DND-41 (cell line): ENCODE results near the gene MUC2.

Source experiments
- ATAC-seq: fragments of 200-7000 bp; cut with Tn5 transposase; 3 replicates; pipeline ENCODE4 v1.9.1; 2021; ENCODE audit warnings: low read depth; ENCODE audit not compliant: insufficient read depth
- DNase-seq: peaks from one replicate; pipeline ENCODE4 v3.0.0-alpha.2; 2020
- H2AFZ ChIP-seq: 2 replicates; pipeline ENCODE4 v1.6.0; 2012; ENCODE audit warnings: low read depth, low read length
- H3K27ac ChIP-seq: 2 replicates; pipeline ENCODE4 v1.5.1; 2012; ENCODE audit warnings: low read length, inconsistent platforms
- H3K27me3 ChIP-seq: fragments of 200-600 bp; sonication (generic); 2 replicates; pipeline ENCODE4 v1.6.0; 2012; ENCODE audit warnings: low read length, mild to moderate bottlenecking, inconsistent platforms; ENCODE audit not compliant: insufficient read depth, poor library complexity
- H3K36me3 ChIP-seq: 2 replicates; pipeline ENCODE4 v1.5.1; 2012; ENCODE audit warnings: low read length, inconsistent platforms; ENCODE audit not compliant: insufficient read depth
- H3K4me1 ChIP-seq: 2 replicates; pipeline ENCODE4 v1.5.1; 2012; ENCODE audit warnings: mild to moderate bottlenecking, low read length; ENCODE audit not compliant: insufficient read depth
- H3K4me2 ChIP-seq: 2 replicates; pipeline ENCODE4 v1.6.0; 2012; ENCODE audit warnings: mild to moderate bottlenecking, moderate library complexity, low read length, inconsistent platforms; ENCODE audit not compliant: insufficient read depth
- H3K4me3 ChIP-seq, 2 experiments: fragments of 200-600 bp in 1 of 2; shearing (Covaris generic) in 1 of 2; 2 replicates each; pipeline ENCODE4 v1.5.1; 2012 to 2016; ENCODE audit warnings: inconsistent platforms in 2 of 2, low read length in 2 of 2, mild to moderate bottlenecking in 2 of 2, low read depth in 1 of 2, moderate library complexity in 1 of 2
- H3K79me2 ChIP-seq: 2 replicates; pipeline ENCODE4 v1.6.0; 2012; ENCODE audit warnings: low read length, inconsistent platforms; ENCODE audit not compliant: insufficient read depth
- H3K9ac ChIP-seq: 2 replicates; pipeline ENCODE4 v1.6.0; 2012; ENCODE audit warnings: low read depth, mild to moderate bottlenecking, inconsistent platforms, low read length, moderate library complexity
- H3K9me3 ChIP-seq: 2 replicates; pipeline ENCODE4 v1.5.1; 2012; ENCODE audit warnings: low read length, moderate library complexity, mild to moderate bottlenecking, inconsistent platforms; ENCODE audit not compliant: insufficient read depth, severe bottlenecking
- H4K20me1 ChIP-seq: 2 replicates; pipeline ENCODE4 v1.6.0; 2012; ENCODE audit warnings: low read length; ENCODE audit not compliant: insufficient read depth
- EZH2 ChIP-seq: IDR thresholded peaks from 3 replicates; pipeline ENCODE4 v1.6.1; 2012; ENCODE audit warnings: borderline replicate concordance, low read depth, mild to moderate bottlenecking, moderate library complexity, low read length, inconsistent platforms; ENCODE audit not compliant: severe bottlenecking
- TF ChIP-seq, protein P1 (sequence below): IDR thresholded peaks from 2 replicates; pipeline ENCODE4 v1.5.1; 2012; ENCODE audit warnings: borderline replicate concordance, low read length, moderate library complexity, mild to moderate bottlenecking; ENCODE audit not compliant: poor library complexity, severe bottlenecking; ENCODE audit errors: extremely low read depth

MUC2 gene

GRCh38 chr11:1028616-1029015 is 46.1 kb upstream of the MUC2 start:
- Histone ChIP-seq H3K4me1 (no peaks in the 10 kb centered on the region), H3K36me3 (no peaks in the 10 kb centered on the region), H3K79me2 (no peaks in the 10 kb centered on the region), H3K27ac (no peak overlapping the region), H3K9ac (no peak overlapping the region), H2AFZ (no peak overlapping the region), H3K4me2 (no peak overlapping the region), H4K20me1 (no peaks in the 10 kb centered on the region; the same call in 1 of the 2 replicates), H3K27me3 (no peaks in the 10 kb centered on the region), H3K9me3 (no peaks in the 10 kb centered on the region), H3K4me3 (no peak overlapping the region)
- ATAC-seq: no peak
- no peak for DNase-seq
- TF ChIP-seq, protein P1, sequence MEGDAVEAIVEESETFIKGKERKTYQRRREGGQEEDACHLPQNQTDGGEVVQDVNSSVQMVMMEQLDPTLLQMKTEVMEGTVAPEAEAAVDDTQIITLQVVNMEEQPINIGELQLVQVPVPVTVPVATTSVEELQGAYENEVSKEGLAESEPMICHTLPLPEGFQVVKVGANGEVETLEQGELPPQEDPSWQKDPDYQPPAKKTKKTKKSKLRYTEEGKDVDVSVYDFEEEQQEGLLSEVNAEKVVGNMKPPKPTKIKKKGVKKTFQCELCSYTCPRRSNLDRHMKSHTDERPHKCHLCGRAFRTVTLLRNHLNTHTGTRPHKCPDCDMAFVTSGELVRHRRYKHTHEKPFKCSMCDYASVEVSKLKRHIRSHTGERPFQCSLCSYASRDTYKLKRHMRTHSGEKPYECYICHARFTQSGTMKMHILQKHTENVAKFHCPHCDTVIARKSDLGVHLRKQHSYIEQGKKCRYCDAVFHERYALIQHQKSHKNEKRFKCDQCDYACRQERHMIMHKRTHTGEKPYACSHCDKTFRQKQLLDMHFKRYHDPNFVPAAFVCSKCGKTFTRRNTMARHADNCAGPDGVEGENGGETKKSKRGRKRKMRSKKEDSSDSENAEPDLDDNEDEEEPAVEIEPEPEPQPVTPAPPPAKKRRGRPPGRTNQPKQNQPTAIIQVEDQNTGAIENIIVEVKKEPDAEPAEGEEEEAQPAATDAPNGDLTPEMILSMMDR: no peak
- no peak for TF ChIP-seq EZH2

- Histone ChIP-seq H3K36me3 (no peaks in the 10 kb centered on the region), H3K4me1 (no peaks in the 10 kb centered on the region), H3K27me3 (no peaks in the 10 kb centered on the region), H3K27ac (no peak overlapping the region), H3K9ac (no peak overlapping the region), H3K4me3 (no peak overlapping the region), H3K9me3 (no peaks in the 10 kb centered on the region), H3K79me2 (no peaks in the 10 kb centered on the region), H4K20me1 (no peaks in the 10 kb centered on the region; the same call in 1 of the 2 replicates), H2AFZ (no peak overlapping the region), H3K4me2 (no peak overlapping the region)
- DNase-seq: no peak
- ATAC-seq: no peak
- TF ChIP-seq, protein P1: no peak
- no peak for TF ChIP-seq EZH2
These were observed 45.6 kb upstream of the MUC2 start for GRCh38 chr11:1029051-1029450.

GRCh38 chr11:1029654-1030053 is 45.0 kb upstream of the MUC2 start:
- H3K27me3 ChIP-seq: no peaks in the 10 kb centered on the region
- no peaks in the 10 kb centered on the region for H3K79me2 ChIP-seq
- H3K9ac ChIP-seq: no peak overlapping the region
- no peak for TF ChIP-seq EZH2
- TF ChIP-seq, protein P1: no peak
- no peak for ATAC-seq
- no peak overlapping the region for H3K27ac ChIP-seq
- H3K4me2 ChIP-seq: no peak overlapping the region
- H3K4me1 ChIP-seq: no peaks in the 10 kb centered on the region
- DNase-seq: no peak
- H3K36me3 ChIP-seq: no peaks in the 10 kb centered on the region
- H2AFZ ChIP-seq: no peak overlapping the region
- H3K4me3 ChIP-seq: no peak overlapping the region
- no peaks in the 10 kb centered on the region; the same call in 1 of the 2 replicates for H4K20me1 ChIP-seq
- H3K9me3 ChIP-seq: no peaks in the 10 kb centered on the region

GRCh38 chr11:1030086-1030485 is 44.6 kb upstream of the MUC2 start:
- Histone ChIP-seq H3K4me1 (no peaks in the 10 kb centered on the region), H3K4me3 (no peak overlapping the region), H4K20me1 (no peaks in the 10 kb centered on the region; the same call in 1 of the 2 replicates), H3K9ac (no peak overlapping the region), H3K36me3 (no peaks in the 10 kb centered on the region), H3K27me3 (no peaks in the 10 kb centered on the region), H3K9me3 (no peaks in the 10 kb centered on the region), H2AFZ (no peak overlapping the region), H3K27ac (no peak overlapping the region), H3K79me2 (no peaks in the 10 kb centered on the region), H3K4me2 (no peak overlapping the region)
- ATAC-seq: no peak
- TF ChIP-seq, protein P1: no peak
- no peak for TF ChIP-seq EZH2
- DNase-seq: no peak
